H1 (cell line): ENCODE results near the gene UBE2A. TPM values are rescaled to one million over a fixed set of nuclear protein-coding genes. Genes with fewer than 3 reads are reported as not detected.

Experiments used
- BCL11A ChIP-seq, 2 experiments: IDR thresholded peaks; one replicate each; pipeline ENCODE4 v1.6.1; 2011; ENCODE audit warnings: low read depth in 2 of 2, low read length in 2 of 2, mild to moderate bottlenecking in 2 of 2
- GTF2F1 ChIP-seq: IDR thresholded peaks from 2 replicates; pipeline ENCODE4 v1.6.1; 2012; ENCODE audit warnings: low read depth, low read length, improper control_type of control experiment, borderline replicate concordance
- HDAC2 ChIP-seq, 2 experiments: fragments of 300-600 bp in 1 of 2; sonication (generic) in 1 of 2; IDR thresholded peaks; 2 replicates each; pipeline ENCODE4 v1.6.1; 2011 to 2012; ENCODE audit warnings: low read depth in 2 of 2, low read length in 2 of 2, mild to moderate bottlenecking in 2 of 2, moderate library complexity in 2 of 2, borderline replicate concordance in 1 of 2, inconsistent platforms in 1 of 2
- KDM4A ChIP-seq: IDR thresholded peaks from one replicate; pipeline ENCODE4 v1.7.1; 2012; ENCODE audit warnings: low read depth, mild to moderate bottlenecking, moderate library complexity, low read length, inconsistent platforms; ENCODE audit not compliant: severe bottlenecking
- RBBP5 ChIP-seq: IDR thresholded peaks from 2 replicates; pipeline ENCODE4 v1.7.1; 2012; ENCODE audit warnings: low read depth, mild to moderate bottlenecking, inconsistent platforms, low read length, moderate library complexity, borderline replicate concordance
- SP1 ChIP-seq: IDR thresholded peaks from 2 replicates; pipeline ENCODE4 v1.6.1; 2011; ENCODE audit warnings: low read depth, low read length
- TBP ChIP-seq: IDR thresholded peaks from 2 replicates; pipeline ENCODE4 v1.6.1; 2011; ENCODE audit warnings: low read depth, low read length, improper control_type of control experiment
- ZNF274 ChIP-seq: IDR thresholded peaks from 2 replicates; pipeline ENCODE4 v1.7.0; 2012; ENCODE audit warnings: low read length, borderline replicate concordance; ENCODE audit errors: extremely low read depth
- polyA plus RNA-seq, 7 experiments: library from polyadenylated mRNA; depleted of rRNA in 3 of 7; stranded (reverse) in 5 of 7; unstranded in 2 of 7; fragments of >200 nt in 5 of 7; fragments of 200-250 nt in 2 of 7; gene quantifications; 1 replicate in 5 of 7; 2 replicates in 1 of 7; 4 replicates in 1 of 7; pipeline versions ENCODE4 v1.2.1 to v1.2.3, GENCODE V29; 2011 to 2013; ENCODE audit warnings: missing spikeins in 2 of 7, mixed read lengths in 2 of 7
- total RNA-seq: library from RNA; stranded (reverse); fragmentation: NEBNext Ultra II Directional; extraction: Animal tissue kit (Norgen Biotek cat#: 25700); gene quantifications from 2 replicates; pipeline ENCODE4 v1.2.1, GENCODE V29; 2021
- TF ChIP-seq, protein P1 (sequence below): fragments of 300-600 bp; sonication (generic); IDR thresholded peaks from 2 replicates; pipeline ENCODE4 v1.7.1; 2012; ENCODE audit warnings: low read length, moderate library complexity, mild to moderate bottlenecking, inconsistent platforms; ENCODE audit not compliant: insufficient replicate concordance

The UBE2A gene
- total and polyA plus RNA-seq, 2 of the 8 experiments (the other 6 are each of a cell fraction or from before 2014, with no cell fraction given), result 24.8 to 43.9 TPM

DNA sequence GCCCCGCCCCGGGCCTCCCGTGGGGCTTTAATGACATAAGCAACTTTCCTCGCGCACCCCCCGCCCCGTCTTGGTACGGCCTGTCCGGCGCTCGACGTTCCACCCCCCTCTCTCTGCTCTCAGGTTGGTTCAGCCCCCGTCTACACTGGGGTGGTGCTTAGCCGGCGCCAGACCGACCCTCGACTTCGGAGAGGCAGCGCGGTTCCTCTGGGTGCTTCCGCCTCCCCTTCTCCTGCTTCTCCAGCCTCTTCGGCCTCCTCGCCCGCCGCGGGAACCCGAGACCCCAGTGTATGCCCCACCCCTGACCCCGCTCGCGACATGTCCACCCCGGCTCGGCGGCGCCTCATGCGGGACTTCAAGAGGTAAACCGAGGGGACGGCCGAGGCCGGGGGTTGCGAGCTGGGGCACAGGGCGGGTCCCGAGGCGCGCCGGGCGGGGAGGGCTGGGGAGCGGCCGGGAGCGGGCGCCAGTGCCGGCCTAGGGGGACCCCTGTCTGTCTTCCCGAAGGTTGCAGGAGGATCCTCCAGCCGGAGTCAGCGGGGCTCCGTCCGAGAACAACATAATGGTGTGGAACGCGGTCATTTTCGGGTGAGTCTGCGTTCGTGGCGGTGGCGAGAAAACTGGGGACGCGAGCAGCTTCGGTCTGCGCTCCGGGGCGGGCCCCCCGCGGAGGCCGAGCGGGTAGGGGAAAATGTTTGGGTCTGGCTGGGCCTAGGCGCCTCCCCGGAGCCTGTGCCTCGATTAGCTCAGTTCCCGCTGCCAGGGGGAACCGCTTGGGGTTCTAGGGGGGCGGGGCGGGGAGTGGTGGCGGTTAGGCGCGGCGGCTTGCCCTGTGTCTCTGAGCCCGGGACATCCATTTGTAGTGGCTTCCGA lies at the start of gene UBE2A (continued):
- TF ChIP-seq KDM4A (peak; percentile 9), SP1 (peak; percentile 76; the same call in 1 of the 2 replicates), GTF2F1 (no peak), RBBP5 (no peak), TBP (peak; percentile 95), HDAC2 (IDR thresholded peaks at IDR 0.05; ENCODE audit: borderline replicate concordance in 1 of 2, low read depth in 2 of 2, low read length in 2 of 2) (no peak), ZNF274 (no peak), BCL11A (IDR thresholded peaks at IDR 0.05; ENCODE audit: low read depth in 2 of 2, low read length in 2 of 2) (no peak)
- TF ChIP-seq, protein P1, sequence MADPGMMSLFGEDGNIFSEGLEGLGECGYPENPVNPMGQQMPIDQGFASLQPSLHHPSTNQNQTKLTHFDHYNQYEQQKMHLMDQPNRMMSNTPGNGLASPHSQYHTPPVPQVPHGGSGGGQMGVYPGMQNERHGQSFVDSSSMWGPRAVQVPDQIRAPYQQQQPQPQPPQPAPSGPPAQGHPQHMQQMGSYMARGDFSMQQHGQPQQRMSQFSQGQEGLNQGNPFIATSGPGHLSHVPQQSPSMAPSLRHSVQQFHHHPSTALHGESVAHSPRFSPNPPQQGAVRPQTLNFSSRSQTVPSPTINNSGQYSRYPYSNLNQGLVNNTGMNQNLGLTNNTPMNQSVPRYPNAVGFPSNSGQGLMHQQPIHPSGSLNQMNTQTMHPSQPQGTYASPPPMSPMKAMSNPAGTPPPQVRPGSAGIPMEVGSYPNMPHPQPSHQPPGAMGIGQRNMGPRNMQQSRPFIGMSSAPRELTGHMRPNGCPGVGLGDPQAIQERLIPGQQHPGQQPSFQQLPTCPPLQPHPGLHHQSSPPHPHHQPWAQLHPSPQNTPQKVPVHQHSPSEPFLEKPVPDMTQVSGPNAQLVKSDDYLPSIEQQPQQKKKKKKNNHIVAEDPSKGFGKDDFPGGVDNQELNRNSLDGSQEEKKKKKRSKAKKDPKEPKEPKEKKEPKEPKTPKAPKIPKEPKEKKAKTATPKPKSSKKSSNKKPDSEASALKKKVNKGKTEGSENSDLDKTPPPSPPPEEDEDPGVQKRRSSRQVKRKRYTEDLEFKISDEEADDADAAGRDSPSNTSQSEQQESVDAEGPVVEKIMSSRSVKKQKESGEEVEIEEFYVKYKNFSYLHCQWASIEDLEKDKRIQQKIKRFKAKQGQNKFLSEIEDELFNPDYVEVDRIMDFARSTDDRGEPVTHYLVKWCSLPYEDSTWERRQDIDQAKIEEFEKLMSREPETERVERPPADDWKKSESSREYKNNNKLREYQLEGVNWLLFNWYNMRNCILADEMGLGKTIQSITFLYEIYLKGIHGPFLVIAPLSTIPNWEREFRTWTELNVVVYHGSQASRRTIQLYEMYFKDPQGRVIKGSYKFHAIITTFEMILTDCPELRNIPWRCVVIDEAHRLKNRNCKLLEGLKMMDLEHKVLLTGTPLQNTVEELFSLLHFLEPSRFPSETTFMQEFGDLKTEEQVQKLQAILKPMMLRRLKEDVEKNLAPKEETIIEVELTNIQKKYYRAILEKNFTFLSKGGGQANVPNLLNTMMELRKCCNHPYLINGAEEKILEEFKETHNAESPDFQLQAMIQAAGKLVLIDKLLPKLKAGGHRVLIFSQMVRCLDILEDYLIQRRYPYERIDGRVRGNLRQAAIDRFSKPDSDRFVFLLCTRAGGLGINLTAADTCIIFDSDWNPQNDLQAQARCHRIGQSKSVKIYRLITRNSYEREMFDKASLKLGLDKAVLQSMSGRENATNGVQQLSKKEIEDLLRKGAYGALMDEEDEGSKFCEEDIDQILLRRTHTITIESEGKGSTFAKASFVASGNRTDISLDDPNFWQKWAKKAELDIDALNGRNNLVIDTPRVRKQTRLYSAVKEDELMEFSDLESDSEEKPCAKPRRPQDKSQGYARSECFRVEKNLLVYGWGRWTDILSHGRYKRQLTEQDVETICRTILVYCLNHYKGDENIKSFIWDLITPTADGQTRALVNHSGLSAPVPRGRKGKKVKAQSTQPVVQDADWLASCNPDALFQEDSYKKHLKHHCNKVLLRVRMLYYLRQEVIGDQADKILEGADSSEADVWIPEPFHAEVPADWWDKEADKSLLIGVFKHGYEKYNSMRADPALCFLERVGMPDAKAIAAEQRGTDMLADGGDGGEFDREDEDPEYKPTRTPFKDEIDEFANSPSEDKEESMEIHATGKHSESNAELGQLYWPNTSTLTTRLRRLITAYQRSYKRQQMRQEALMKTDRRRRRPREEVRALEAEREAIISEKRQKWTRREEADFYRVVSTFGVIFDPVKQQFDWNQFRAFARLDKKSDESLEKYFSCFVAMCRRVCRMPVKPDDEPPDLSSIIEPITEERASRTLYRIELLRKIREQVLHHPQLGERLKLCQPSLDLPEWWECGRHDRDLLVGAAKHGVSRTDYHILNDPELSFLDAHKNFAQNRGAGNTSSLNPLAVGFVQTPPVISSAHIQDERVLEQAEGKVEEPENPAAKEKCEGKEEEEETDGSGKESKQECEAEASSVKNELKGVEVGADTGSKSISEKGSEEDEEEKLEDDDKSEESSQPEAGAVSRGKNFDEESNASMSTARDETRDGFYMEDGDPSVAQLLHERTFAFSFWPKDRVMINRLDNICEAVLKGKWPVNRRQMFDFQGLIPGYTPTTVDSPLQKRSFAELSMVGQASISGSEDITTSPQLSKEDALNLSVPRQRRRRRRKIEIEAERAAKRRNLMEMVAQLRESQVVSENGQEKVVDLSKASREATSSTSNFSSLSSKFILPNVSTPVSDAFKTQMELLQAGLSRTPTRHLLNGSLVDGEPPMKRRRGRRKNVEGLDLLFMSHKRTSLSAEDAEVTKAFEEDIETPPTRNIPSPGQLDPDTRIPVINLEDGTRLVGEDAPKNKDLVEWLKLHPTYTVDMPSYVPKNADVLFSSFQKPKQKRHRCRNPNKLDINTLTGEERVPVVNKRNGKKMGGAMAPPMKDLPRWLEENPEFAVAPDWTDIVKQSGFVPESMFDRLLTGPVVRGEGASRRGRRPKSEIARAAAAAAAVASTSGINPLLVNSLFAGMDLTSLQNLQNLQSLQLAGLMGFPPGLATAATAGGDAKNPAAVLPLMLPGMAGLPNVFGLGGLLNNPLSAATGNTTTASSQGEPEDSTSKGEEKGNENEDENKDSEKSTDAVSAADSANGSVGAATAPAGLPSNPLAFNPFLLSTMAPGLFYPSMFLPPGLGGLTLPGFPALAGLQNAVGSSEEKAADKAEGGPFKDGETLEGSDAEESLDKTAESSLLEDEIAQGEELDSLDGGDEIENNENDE, result no peak
